ENCODE measurements around the gene TMA7B.

TMA7B gene

DNA sequence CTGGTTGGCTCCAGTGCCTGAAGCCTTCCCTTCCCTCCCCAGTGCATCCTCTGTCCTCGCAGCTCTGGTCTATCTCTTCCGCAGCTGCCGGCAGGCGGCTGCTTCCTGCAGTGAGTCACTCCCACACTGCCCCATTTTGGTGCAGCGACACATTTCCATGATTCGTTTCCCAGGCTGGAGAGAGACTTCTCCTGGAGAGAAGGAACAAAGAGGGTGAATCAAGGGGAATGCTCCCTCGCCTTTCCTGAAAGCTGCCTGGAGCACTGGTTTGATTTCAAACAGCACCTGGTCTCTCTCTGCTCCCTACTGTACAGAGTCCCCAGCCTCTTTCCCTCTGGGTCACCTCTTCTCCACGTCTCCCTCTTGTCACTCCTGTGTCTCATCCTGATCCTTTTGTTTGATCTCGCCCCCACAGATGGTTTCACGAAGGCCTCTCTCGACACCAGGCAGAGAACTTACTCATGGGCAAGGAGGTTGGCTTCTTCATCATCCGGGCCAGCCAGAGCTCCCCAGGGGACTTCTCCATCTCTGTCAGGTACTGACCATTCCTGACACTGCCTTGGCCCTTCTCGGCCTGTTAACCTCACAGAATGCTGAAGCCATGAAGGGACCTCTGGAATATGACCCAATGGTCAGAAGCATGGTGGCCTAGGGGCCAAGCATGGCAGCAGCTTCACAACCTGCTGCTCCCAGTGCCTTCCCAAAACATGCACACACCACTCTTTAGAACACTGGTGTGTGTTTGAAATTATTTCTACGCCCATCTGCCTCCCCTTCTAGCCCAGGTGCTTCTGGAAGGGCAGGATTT, at the start of gene TMA7B:
TMA7B (plus strand) TSS at position 758 of the 808 bp plus-strand sequence. CDS start 3,978 bp downstream, outside the sequence.
- FAIRE-seq, result no peak

DNA sequence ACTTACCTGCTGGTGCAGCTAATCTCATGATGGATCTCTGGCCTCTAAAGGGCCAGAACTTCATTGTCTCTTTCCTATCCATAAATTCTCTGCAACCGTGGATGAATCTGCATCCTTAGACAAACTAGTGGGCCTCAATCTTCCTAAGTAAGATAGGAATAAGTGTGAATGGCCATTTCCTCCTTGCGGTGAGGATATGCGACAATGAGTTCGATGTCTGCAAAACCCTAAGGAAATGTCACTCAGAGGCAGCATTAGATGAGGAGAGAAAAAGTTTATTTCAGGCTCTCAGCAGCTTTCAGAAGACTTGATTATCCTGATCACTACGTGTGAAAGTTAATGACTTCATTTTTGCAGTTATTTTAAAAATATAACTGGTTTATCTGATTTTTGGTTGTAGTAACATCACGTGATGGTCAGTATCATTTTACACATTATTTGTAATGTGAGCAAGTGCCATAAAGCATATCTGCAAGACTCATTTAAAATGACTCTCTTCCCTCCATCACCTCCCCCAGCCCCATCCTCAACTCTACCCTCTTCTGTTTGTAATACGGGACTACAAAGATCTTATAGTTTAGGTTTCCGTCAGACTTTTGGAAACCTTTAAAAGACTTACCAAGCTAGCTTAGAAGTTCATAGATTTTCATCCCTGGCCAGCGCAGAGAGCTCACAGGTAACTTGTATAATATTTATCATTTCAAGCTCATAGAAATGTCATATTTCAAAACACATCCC, 49.2 kb upstream of the TMA7B start:
- no peak for FAIRE-seq

GRCh38 chr22:39913321-39913720, 46.9 kb upstream of the TMA7B start:
- no peak for FAIRE-seq

DNA sequence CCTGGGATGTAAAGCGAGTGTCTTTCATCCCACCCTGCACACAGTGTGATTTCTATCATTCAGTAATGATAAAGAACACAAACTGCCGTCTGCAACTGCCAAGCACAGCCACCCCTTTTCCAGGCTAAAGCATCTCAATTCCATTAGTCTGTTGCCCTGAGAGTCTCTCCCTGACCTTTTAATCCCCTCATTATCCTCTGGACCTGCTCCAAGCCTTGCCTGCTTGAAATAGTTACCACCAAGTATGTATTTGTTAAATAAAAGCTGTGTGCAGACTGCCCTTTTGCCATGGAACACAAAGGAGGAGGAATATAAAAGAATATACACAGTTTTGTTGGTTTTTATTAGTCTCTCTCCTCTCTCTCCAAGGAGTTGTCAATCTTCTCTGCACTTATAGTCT, 46.3 kb upstream of the TMA7B start:
- FAIRE-seq, result no peak

- no peak for FAIRE-seq
These were observed 45.6 kb upstream of the TMA7B start for GRCh38 chr22:39914584-39914983.

DNA sequence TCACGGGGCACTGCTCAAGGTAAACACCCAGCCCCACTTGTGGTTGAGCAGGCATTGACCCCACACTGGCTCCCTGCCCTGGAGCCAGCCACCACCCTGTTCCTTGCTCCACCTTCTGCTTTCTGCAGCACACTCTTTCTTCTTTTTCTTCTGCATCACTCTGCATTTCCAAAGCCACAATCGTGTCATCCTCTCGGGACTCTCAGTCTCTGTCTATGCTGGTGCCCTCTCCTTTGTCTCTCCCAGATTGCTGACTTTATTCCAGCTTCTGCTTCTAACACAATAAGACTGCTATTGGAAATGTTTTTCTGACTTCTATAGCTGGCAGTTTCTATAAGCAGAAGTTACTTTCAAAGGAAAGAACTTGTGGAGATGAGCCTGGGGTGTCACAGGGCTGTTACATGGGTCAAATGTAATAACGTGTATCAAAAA, 44.9 kb upstream of the TMA7B start:
- no peak for FAIRE-seq

DNA sequence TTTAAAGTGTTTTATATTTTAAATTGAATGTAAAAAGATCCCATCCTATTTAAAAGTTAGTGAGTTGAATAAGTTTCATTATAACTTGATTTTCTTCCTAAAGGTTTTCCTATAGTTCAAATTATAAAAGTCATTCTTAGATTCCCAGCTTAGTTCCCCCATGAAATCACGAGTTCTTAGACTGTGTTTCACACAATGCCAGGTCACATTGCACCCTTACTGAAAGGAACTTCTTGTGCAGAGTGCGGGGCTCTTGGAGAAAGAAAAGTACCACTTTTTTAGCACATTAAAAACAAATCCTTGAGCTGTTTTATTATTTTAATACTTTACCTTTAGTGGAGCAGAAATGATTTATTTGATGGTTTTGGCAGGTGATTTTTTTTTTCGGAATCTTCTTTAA, 43.7 kb upstream of the TMA7B start:
- no peak for FAIRE-seq

- no peak for FAIRE-seq
These were observed 43.0 kb upstream of the TMA7B start for GRCh38 chr22:39917197-39917643.

- no peak for FAIRE-seq
These were observed 42.3 kb upstream of the TMA7B start for GRCh38 chr22:39917776-39918495.

- no peak for FAIRE-seq
These were observed 40.0 kb upstream of the TMA7B start for GRCh38 chr22:39920134-39920743.

DNA sequence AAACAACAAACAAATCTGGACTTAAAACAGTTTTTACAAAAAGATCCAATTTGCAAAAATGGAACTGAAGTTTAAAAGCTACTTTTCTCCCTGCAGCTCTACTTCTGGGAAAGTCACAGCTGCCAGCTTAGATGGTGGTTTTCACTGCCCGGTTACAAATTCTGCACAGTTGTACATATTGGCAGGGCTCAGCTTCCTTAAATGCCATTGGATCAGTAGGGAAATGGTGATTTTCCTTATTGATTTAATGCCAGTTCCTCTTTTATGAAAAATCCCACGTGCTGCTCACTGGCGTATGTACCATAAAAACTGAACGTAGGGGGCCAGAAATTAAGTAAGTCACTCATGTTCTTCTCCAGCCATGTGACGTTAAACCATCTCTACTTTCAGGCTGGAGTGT, 36.5 kb upstream of the TMA7B start:
- FAIRE-seq, result no peak

DNA sequence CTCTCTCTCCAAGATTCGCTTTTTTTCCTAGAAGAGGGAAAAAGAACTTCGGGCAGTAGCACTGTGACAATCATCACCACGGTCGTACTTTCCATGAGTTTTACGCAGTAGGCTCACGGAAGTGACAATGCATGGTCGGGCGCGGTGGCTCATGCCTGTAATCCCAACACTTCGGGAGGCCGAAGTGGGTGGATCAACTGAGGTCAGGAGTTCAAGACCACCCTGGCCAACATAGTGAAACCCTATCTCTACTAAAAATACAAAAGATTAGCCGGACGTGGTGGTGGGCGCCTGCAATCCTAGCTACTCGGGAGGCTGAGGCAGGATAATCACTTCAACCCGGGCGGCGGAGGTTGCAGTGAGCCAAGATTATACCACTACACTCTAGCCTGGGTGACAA, 35.9 kb upstream of the TMA7B start:
- no peak for FAIRE-seq

DNA sequence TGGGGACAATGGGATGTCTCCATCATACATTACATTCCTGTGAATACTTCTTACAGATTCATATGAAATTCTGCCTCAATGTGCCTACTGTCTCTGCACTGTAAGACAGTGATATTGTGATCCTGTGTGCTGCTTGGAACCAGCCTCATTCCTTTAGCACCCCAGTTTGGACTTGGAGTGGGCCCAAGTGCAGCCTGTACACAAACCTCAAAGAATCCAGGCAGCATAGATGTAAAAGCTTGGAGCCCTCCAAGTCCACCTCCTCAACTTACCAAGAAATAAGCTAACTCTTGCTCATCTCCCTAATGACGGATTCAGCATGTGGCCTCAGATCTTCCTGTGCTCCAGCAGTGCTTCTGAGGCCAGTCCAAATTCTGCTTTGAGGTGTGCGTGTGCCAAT, 34.9 kb upstream of the TMA7B start:
- no peak for FAIRE-seq

DNA sequence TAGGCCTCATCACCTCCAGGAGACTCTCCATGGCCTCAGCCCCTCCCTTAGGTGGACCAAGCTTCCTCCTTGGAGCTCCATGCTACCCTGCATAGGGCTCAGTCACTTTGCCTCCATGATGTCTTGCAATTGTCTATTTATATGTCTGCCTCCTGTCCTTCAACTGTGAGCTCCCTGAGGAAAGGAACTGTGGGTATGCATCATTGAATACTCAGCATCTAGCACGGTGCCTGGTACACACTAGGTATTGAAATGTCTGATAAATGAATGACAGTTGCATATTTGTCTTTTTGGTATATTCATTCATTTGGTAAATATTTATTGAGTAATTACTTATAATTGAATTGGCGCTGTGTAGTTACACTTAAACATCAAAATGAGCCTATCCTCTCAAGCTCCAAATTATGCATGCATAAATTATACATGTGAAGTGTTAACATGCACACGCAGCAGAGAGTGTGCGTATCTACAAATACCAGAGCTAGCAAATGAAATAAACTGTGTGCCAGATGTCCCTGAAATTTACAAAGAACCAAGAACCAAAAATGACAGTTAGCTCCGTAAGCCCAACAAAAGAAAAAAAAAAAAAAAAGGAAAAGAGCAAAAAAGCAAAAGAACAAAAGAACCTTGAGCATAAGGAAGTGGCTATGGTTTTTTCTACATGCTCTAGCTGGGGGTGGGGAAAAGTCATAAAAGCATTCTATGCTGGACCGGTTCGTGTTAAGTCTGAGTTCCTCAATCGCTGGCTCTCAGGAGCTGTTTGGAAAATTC, 34.1 kb upstream of the TMA7B start:
- FAIRE-seq, result no peak

GRCh38 chr22:39926753-39927152, 33.4 kb upstream of the TMA7B start:
- FAIRE-seq, result no peak

- no peak for FAIRE-seq
These were observed 32.7 kb upstream of the TMA7B start for GRCh38 chr22:39927544-39927943.

DNA sequence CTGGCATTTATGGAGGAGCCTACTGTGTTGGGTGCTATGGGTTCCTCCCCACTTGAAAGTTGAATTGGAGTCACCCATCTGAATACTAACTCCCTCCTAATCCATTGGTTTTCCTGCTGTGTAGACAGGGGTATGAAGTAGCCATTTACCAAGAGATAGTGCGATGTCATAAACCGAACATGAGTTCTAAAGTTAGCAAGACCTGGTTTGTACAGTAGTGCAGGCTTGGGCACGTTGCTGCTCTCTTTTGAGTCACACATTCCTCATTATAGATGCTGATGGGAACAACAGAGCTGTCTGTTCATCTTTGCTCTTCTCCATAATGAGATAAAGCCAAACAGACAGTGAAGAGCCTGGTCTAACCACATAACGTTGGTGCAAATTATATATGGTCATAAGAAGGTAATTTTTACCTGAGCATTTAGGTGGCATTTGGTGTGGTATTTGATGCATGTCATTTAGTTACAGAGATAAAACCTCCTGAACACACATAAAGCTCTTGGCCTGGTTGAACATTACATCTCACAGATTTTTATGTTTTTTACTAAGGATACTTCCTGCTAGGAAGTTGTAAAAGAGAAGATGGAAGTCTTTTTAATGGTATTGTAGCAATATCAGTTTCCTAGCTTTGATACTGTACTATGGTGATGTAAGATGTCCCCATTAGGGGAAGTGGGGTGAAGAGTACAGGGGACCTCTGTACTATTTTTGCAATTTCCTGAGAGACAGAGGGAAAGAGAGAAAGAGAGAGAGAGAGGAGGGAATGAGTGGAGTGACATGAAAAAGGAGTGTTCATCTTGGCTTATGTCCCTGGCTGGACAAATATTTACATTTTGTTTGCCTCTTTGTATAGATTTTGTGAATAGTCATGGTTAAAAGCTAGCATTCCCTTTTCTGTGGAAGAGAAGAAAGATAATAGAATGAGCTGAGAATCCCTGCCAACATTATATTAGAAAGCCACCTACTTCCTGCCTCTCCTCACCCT, 31.4 kb upstream of the TMA7B start:
- no peak for FAIRE-seq

- FAIRE-seq, result no peak
These were observed 28.9 kb upstream of the TMA7B start for GRCh38 chr22:39931251-39931650.

DNA sequence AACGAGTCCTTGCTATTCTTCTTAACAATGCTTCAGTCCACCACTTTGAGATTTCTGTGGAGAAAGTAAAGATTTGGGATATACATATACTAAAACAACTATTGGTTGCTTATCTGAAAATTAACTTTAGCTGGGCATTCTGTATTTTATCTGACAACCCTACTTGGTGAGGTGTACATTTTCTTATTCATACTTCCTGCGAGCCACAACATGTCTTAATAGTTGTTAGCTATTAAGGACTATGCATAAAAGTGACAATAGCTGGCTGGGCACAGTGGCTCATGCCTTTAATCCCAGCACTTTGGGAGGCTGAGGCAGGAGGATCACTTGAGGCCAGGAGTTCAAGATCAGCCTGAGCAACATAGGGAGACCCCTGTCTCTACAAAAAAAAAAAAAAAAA, 28.0 kb upstream of the TMA7B start:
- no peak for FAIRE-seq

DNA sequence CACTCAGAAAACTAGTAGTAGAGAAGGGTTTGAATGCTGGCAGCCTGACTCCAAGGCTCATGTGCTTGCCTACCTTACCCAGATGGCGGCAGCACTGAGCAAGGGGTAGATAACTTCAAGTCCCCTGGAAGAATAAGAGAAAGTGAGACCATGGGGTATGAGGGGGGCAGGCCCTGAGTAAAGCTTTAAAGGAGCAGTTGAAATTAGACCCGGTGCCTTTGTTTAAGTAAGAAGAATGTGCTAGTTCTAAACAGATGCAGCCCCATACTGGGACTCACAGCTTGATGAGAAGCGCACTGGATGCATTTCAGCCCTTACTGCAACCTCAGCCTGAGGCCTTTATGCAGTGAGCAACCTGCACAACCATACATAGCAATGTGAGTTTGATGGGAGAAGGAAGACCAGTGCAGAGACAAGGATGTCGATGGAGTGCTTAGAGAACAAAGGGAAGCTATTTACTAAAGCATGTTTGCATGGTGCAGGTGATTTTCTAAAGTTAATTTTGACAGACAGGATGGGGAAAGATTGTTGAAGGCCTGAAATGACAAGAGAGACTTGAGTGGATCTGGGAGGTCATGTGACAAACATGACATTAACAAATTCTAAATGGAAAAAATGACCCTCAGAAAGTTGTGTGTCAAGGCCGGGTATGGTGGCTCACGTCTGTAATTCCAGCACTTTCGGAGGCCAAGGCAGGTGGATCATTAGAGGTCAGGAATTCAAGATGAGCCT, 27.1 kb upstream of the TMA7B start:
- no peak for FAIRE-seq

All from A204.1 (cell line).